IPS DF 4.7 (cell line): Measurements from ENCODE around the gene DCAF4.

Experiments used
- DNase-seq: peaks from one replicate; pipeline ENCODE4 v3.0.0-alpha.2; 2013; ENCODE audit warnings: low spot score; ENCODE audit errors: extremely low read depth

Gene DCAF4

GRCh38 chr14:72894623-72895378, 31.5 kb upstream of the DCAF4 start:
- DNase-seq = no peak

GRCh38 chr14:72898448-72898847, 27.8 kb upstream of the DCAF4 start:
- no peak for DNase-seq

- DNase-seq = no peak
Measured at GRCh38 chr14:72901361-72901760, 24.9 kb upstream of the DCAF4 start.

GRCh38 chr14:72902801-72903530, 23.3 kb upstream of the DCAF4 start:
- DNase-seq = no peak

GRCh38 chr14:72903716-72904115, 22.5 kb upstream of the DCAF4 start:
- DNase-seq = no peak

- DNase-seq = no peak
Measured at GRCh38 chr14:72904218-72904617, 22.0 kb upstream of the DCAF4 start.

GRCh38 chr14:72904840-72905561, 21.3 kb upstream of the DCAF4 start:
- no peak for DNase-seq

- no peak for DNase-seq
Measured at GRCh38 chr14:72906316-72906715, 19.9 kb upstream of the DCAF4 start.

GRCh38 chr14:72906879-72907278, 19.4 kb upstream of the DCAF4 start:
- no peak for DNase-seq

GRCh38 chr14:72907886-72908285, 18.4 kb upstream of the DCAF4 start:
- no peak for DNase-seq

- no peak for DNase-seq
Measured at GRCh38 chr14:72909163-72909562, 17.1 kb upstream of the DCAF4 start.

GRCh38 chr14:72913809-72914208, 12.5 kb upstream of the DCAF4 start:
- no peak for DNase-seq

- DNase-seq = no peak
Measured at GRCh38 chr14:72916174-72916573, 10.1 kb upstream of the DCAF4 start.

- no peak for DNase-seq
Measured at GRCh38 chr14:72917094-72917802, 9.0 kb upstream of the DCAF4 start.

- no peak for DNase-seq
Measured at GRCh38 chr14:72920008-72920407, 6.3 kb upstream of the DCAF4 start.

- DNase-seq = no peak
Measured at GRCh38 chr14:72921396-72921795, 4.9 kb upstream of the DCAF4 start.

GRCh38 chr14:72924337-72924736, 1.9 kb upstream of the DCAF4 start:
- DNase-seq = no peak

GRCh38 chr14:72925171-72925759, 999 bp upstream of the DCAF4 start:
- DNase-seq = no peak

GRCh38 chr14:72925815-72926291, 411 bp upstream of the DCAF4 start:
- DNase-seq = no peak

GRCh38 chr14:72928872-72929271, 2.6 kb downstream of the DCAF4 start:
- no peak for DNase-seq
